HEK293 (cell line): ENCODE data around the gene APRT.

Experiments used
- CTCF ChIA-PET: fragments of 350-600 bp; formaldehyde crosslinking; extraction: SDS; loops from one replicate; lab custom pipeline; 2021; ENCODE audit warnings: antibody characterized with exemption; lab: Yijun Ruan, JAX
- POLR2A ChIA-PET: fragments of 300-600 bp; formaldehyde crosslinking; extraction: SDS; loops from one replicate; lab custom pipeline; 2020; ENCODE audit warnings: antibody characterized with exemption, inconsistent platforms; lab: Yijun Ruan, JAX
- H3K27ac ChIP-seq: fragments of 200-500 bp; sonication (Bioruptor generic); 2 replicates; pipeline ENCODE4 v1.5.1; 2014; ENCODE audit warnings: low read depth, low read length, control low read depth, inconsistent platforms; ENCODE audit errors: extremely low read depth
- H3K36me3 ChIP-seq, 2 experiments: fragments of 200-500 bp in 1 of 2; sonication (Bioruptor generic) in 1 of 2; 1 replicate in 1 of 2; 2 replicates in 1 of 2; pipeline ENCODE4 v1.5.1; 2014 to 2017; ENCODE audit warnings: inconsistent platforms in 2 of 2, low read length in 2 of 2; ENCODE audit not compliant: control insufficient read depth in 2 of 2, insufficient read depth in 1 of 2
- H3K4me1 ChIP-seq: fragments of 200-500 bp; sonication (Bioruptor generic); 2 replicates; pipeline ENCODE4 v1.5.1; 2014; ENCODE audit warnings: mild to moderate bottlenecking, low read length, inconsistent platforms; ENCODE audit not compliant: control insufficient read depth, insufficient read depth
- H3K4me3 ChIP-seq: 2 replicates; pipeline ENCODE4 v1.5.1; 2011; ENCODE audit warnings: low read depth, mild to moderate bottlenecking, control low read depth, low read length, moderate library complexity
- H3K9me3 ChIP-seq: fragments of 200-500 bp; sonication (Bioruptor generic); 2 replicates; pipeline ENCODE4 v1.5.1; 2014; ENCODE audit warnings: low read depth, low read length, inconsistent platforms; ENCODE audit not compliant: control insufficient read depth, insufficient read depth
- GLI2 ChIP-seq: fragments of 450-650 bp; formaldehyde crosslinking; IDR thresholded peaks from 2 replicates; pipeline ENCODE4; 2017; ENCODE audit warnings: missing biosample characterization, missing genetic modification characterization, low read depth, borderline replicate concordance
- GLIS1 ChIP-seq: fragments of 450-650 bp; formaldehyde crosslinking; IDR thresholded peaks from 2 replicates; pipeline ENCODE4 v1.5.1; 2016; ENCODE audit warnings: missing biosample characterization, missing genetic modification characterization
- IKZF3 ChIP-seq: fragments of 450-650 bp; IDR thresholded peaks from 2 replicates; pipeline ENCODE4 v1.5.0; 2018; ENCODE audit warnings: missing biosample characterization, mild to moderate bottlenecking, missing genetic modification characterization, moderate library complexity
- KLF1 ChIP-seq: fragments of 450-650 bp; formaldehyde crosslinking; IDR thresholded peaks from 2 replicates; pipeline ENCODE4 v1.5.1; 2016; ENCODE audit warnings: missing biosample characterization, missing genetic modification characterization
- KLF9 ChIP-seq: fragments of 450-650 bp; formaldehyde crosslinking; IDR thresholded peaks from 2 replicates; pipeline ENCODE4 v1.5.1; 2016; ENCODE audit warnings: missing biosample characterization, missing genetic modification characterization, low read depth
- SETDB1 ChIP-seq: IDR thresholded peaks from one replicate; pipeline ENCODE4 v1.6.1; 2017; ENCODE audit warnings: mild to moderate bottlenecking, low read length, moderate library complexity, mixed read lengths; ENCODE audit not compliant: insufficient read length
- SP2 ChIP-seq: fragments of 450-650 bp; formaldehyde crosslinking; IDR thresholded peaks from 2 replicates; pipeline ENCODE4 v1.5.1; 2016; ENCODE audit warnings: missing biosample characterization, missing genetic modification characterization
- SP7 ChIP-seq: fragments of 450-650 bp; formaldehyde crosslinking; IDR thresholded peaks from 2 replicates; pipeline ENCODE4 v1.5.1; 2016; ENCODE audit warnings: missing biosample characterization, missing genetic modification characterization
- YY2 ChIP-seq: fragments of 450-650 bp; formaldehyde crosslinking; IDR thresholded peaks from 2 replicates; pipeline ENCODE4 v1.5.1; 2016; ENCODE audit warnings: missing biosample characterization, missing genetic modification characterization
- ZBTB1 ChIP-seq: fragments of 450-650 bp; formaldehyde crosslinking; IDR thresholded peaks from 2 replicates; pipeline ENCODE4 v1.5.1; 2016; ENCODE audit warnings: missing biosample characterization, missing genetic modification characterization
- ZBTB17 ChIP-seq: fragments of 450-650 bp; formaldehyde crosslinking; IDR thresholded peaks from 2 replicates; pipeline ENCODE4 v1.5.1; 2016; ENCODE audit warnings: missing biosample characterization, missing genetic modification characterization
- ZBTB20 ChIP-seq: fragments of 450-650 bp; formaldehyde crosslinking; IDR thresholded peaks from 2 replicates; pipeline ENCODE4 v1.5.1; 2016; ENCODE audit warnings: missing biosample characterization, missing genetic modification characterization
- ZFHX2 ChIP-seq: fragments of 450-650 bp; formaldehyde crosslinking; conservative IDR thresholded peaks from 2 replicates; pipeline ENCODE4 v1.5.1; 2016; ENCODE audit warnings: missing biosample characterization, missing genetic modification characterization
- ZFP37 ChIP-seq: fragments of 450-650 bp; formaldehyde crosslinking; IDR thresholded peaks from 2 replicates; pipeline ENCODE4 v1.5.1; 2016; ENCODE audit warnings: missing biosample characterization, missing genetic modification characterization
- ZNF223 ChIP-seq: fragments of 450-650 bp; formaldehyde crosslinking; IDR thresholded peaks from 2 replicates; pipeline ENCODE4 v1.5.1; 2016; ENCODE audit warnings: missing biosample characterization, missing genetic modification characterization
- ZNF548 ChIP-seq: fragments of 450-650 bp; formaldehyde crosslinking; IDR thresholded peaks from 2 replicates; pipeline ENCODE4 v1.5.1; 2016; ENCODE audit warnings: missing biosample characterization, missing genetic modification characterization
- ZNF600 ChIP-seq: fragments of 450-650 bp; formaldehyde crosslinking; IDR thresholded peaks from 2 replicates; pipeline ENCODE4 v1.5.1; 2016; ENCODE audit warnings: missing biosample characterization, missing genetic modification characterization
- ZNF610 ChIP-seq: fragments of 450-650 bp; formaldehyde crosslinking; IDR thresholded peaks from 2 replicates; pipeline ENCODE4 v1.5.1; 2016; ENCODE audit warnings: missing biosample characterization, missing genetic modification characterization, borderline replicate concordance
- ZNF621 ChIP-seq: fragments of 450-650 bp; formaldehyde crosslinking; IDR thresholded peaks from 2 replicates; pipeline ENCODE4 v1.5.1; 2017; ENCODE audit warnings: missing biosample characterization, missing genetic modification characterization
- ZNF701 ChIP-seq: fragments of 450-650 bp; formaldehyde crosslinking; IDR thresholded peaks from 2 replicates; pipeline ENCODE4 v1.5.1; 2016; ENCODE audit warnings: missing biosample characterization, missing genetic modification characterization
- ZNF768 ChIP-seq: fragments of 450-650 bp; formaldehyde crosslinking; IDR thresholded peaks from 2 replicates; pipeline ENCODE4 v1.5.1; 2018; ENCODE audit warnings: missing biosample characterization, mild to moderate bottlenecking, missing genetic modification characterization
- TF ChIP-seq, protein P1 (sequence below): fragments of 450-650 bp; formaldehyde crosslinking; IDR thresholded peaks from 2 replicates; pipeline ENCODE4 v1.5.1; 2016; ENCODE audit warnings: missing biosample characterization, missing genetic modification characterization
- TF ChIP-seq, protein P2 (sequence below): IDR thresholded peaks from 2 replicates; pipeline ENCODE4 v1.6.1; 2011; ENCODE audit warnings: mild to moderate bottlenecking, low read depth, low read length, borderline replicate concordance
- TF ChIP-seq, protein P3 (sequence below): fragments of 450-650 bp; formaldehyde crosslinking; IDR thresholded peaks from 2 replicates; pipeline ENCODE4 v1.5.1; 2016; ENCODE audit warnings: missing biosample characterization, missing genetic modification characterization
- TF ChIP-seq, protein P4 (sequence below): fragments of 450-650 bp; formaldehyde crosslinking; IDR thresholded peaks from 2 replicates; pipeline ENCODE4 v1.5.0; 2017; ENCODE audit warnings: missing biosample characterization, missing genetic modification characterization, borderline replicate concordance
- TF ChIP-seq, protein P5 (sequence below): fragments of 450-650 bp; formaldehyde crosslinking; IDR thresholded peaks from 2 replicates; pipeline ENCODE4 v1.5.1; 2016; ENCODE audit warnings: missing biosample characterization, missing genetic modification characterization
- TF ChIP-seq, protein P6 (sequence below): fragments of 450-650 bp; formaldehyde crosslinking; IDR thresholded peaks from 2 replicates; pipeline ENCODE4 v1.5.1; 2016; ENCODE audit warnings: missing biosample characterization, missing genetic modification characterization

The APRT gene

DNA sequence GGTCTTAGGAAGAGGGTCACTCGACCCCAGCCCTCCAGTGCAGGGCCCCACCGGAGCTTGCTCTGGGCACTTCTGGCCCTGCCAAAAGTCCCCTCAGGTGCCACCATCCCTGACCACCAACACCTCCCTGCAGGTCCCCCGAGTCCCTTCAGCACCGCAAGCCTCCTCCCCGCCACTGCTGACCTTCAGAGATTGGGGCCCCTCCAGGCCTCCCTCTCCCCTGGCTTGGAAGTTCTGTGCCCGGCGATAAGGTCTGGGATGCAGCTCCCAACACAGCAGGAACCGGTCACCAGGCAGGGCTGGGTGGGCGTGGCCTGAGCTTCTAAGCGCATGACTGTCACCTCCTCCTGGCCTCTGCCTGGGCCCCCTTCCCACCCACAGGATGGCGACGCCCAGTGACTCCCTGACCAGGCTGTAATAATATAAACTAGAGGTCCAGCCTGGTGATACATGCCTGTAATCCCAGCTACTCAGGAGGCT, 37.9 kb downstream of the APRT start:
- Histone ChIP-seq H3K4me3 (no peak overlapping the region), H3K27ac (no peak overlapping the region), H3K4me1 (peaks cover 28% of the 10 kb centered on the region), H3K9me3 (no peaks in the 10 kb centered on the region), H3K36me3 (no peaks in the 10 kb centered on the region)
- POLR2A ChIA-PET, result interaction anchor here (0.8 to 1.4 kb wide), 4 partner anchors 10 to 36 kb away, joined by 3 to 10 read pairs (median 4); partner anchors contain the start of gene PIEZO1
- CTCF ChIA-PET, result interaction anchor here (0.6 to 9.2 kb wide), 5 partner anchors 10 to 1200 kb away, joined by 4 to 58 read pairs (median 4); no protein-coding TSS in a partner anchor
- peak; percentile 53 for TF ChIP-seq ZBTB17
- TF ChIP-seq, protein P1, sequence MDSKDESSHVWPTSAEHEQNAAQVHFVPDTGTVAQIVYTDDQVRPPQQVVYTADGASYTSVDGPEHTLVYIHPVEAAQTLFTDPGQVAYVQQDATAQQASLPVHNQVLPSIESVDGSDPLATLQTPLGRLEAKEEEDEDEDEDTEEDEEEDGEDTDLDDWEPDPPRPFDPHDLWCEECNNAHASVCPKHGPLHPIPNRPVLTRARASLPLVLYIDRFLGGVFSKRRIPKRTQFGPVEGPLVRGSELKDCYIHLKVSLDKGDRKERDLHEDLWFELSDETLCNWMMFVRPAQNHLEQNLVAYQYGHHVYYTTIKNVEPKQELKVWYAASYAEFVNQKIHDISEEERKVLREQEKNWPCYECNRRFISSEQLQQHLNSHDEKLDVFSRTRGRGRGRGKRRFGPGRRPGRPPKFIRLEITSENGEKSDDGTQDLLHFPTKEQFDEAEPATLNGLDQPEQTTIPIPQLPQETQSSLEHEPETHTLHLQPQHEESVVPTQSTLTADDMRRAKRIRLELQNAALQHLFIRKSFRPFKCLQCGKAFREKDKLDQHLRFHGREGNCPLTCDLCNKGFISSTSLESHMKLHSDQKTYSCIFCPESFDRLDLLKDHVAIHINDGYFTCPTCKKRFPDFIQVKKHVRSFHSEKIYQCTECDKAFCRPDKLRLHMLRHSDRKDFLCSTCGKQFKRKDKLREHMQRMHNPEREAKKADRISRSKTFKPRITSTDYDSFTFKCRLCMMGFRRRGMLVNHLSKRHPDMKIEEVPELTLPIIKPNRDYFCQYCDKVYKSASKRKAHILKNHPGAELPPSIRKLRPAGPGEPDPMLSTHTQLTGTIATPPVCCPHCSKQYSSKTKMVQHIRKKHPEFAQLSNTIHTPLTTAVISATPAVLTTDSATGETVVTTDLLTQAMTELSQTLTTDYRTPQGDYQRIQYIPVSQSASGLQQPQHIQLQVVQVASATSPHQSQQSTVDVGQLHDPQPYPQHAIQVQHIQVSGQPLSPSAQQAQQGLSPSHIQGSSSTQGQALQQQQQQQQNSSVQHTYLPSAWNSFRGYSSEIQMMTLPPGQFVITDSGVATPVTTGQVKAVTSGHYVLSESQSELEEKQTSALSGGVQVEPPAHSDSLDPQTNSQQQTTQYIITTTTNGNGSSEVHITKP (tag by site-specific recombination), result peak; percentile 80
- TF ChIP-seq, protein P2, sequence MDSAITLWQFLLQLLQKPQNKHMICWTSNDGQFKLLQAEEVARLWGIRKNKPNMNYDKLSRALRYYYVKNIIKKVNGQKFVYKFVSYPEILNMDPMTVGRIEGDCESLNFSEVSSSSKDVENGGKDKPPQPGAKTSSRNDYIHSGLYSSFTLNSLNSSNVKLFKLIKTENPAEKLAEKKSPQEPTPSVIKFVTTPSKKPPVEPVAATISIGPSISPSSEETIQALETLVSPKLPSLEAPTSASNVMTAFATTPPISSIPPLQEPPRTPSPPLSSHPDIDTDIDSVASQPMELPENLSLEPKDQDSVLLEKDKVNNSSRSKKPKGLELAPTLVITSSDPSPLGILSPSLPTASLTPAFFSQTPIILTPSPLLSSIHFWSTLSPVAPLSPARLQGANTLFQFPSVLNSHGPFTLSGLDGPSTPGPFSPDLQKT, result no peak
- TF ChIP-seq ZNF548, result no peak
- TF ChIP-seq ZNF600 (tag by site-specific recombination), result peak; percentile 62
- TF ChIP-seq, protein P3, sequence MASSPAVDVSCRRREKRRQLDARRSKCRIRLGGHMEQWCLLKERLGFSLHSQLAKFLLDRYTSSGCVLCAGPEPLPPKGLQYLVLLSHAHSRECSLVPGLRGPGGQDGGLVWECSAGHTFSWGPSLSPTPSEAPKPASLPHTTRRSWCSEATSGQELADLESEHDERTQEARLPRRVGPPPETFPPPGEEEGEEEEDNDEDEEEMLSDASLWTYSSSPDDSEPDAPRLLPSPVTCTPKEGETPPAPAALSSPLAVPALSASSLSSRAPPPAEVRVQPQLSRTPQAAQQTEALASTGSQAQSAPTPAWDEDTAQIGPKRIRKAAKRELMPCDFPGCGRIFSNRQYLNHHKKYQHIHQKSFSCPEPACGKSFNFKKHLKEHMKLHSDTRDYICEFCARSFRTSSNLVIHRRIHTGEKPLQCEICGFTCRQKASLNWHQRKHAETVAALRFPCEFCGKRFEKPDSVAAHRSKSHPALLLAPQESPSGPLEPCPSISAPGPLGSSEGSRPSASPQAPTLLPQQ (tag by site-specific recombination), result peak; percentile 23; the same call in 1 of the 2 replicates
- peak; percentile 46; the same call in 1 of the 2 replicates for TF ChIP-seq SP7 (tag by site-specific recombination)
- peak; percentile 25; the same call in 1 of the 2 replicates for TF ChIP-seq SP2 (tag by site-specific recombination)
- TF ChIP-seq GLI2 (tag by site-specific recombination), result no peak
- no peak for TF ChIP-seq ZNF701
- peak; percentile 61 for TF ChIP-seq ZBTB20 (tag by site-specific recombination)
- TF ChIP-seq KLF9 (tag by site-specific recombination), result peak; percentile 90
- TF ChIP-seq GLIS1 (tag by site-specific recombination), result peak; percentile 39
- peak; percentile 98 for TF ChIP-seq ZNF223 (tag by site-specific recombination)
- TF ChIP-seq KLF1 (tag by site-specific recombination), result peak; percentile 93
- TF ChIP-seq IKZF3 (tag by site-specific recombination), result peak; percentile 72
- no peak for TF ChIP-seq ZBTB1 (tag by site-specific recombination)
- TF ChIP-seq ZFHX2 (tag by site-specific recombination), result peak; percentile 71
- TF ChIP-seq SETDB1, result no peak
- TF ChIP-seq, protein P4, sequence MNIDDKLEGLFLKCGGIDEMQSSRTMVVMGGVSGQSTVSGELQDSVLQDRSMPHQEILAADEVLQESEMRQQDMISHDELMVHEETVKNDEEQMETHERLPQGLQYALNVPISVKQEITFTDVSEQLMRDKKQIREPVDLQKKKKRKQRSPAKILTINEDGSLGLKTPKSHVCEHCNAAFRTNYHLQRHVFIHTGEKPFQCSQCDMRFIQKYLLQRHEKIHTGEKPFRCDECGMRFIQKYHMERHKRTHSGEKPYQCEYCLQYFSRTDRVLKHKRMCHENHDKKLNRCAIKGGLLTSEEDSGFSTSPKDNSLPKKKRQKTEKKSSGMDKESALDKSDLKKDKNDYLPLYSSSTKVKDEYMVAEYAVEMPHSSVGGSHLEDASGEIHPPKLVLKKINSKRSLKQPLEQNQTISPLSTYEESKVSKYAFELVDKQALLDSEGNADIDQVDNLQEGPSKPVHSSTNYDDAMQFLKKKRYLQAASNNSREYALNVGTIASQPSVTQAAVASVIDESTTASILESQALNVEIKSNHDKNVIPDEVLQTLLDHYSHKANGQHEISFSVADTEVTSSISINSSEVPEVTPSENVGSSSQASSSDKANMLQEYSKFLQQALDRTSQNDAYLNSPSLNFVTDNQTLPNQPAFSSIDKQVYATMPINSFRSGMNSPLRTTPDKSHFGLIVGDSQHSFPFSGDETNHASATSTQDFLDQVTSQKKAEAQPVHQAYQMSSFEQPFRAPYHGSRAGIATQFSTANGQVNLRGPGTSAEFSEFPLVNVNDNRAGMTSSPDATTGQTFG (tag by site-specific recombination), result no peak
- no peak for TF ChIP-seq ZFP37
- no peak for TF ChIP-seq ZNF610 (tag by site-specific recombination)
- TF ChIP-seq ZNF768 (tag by site-specific recombination), result no peak
- TF ChIP-seq, protein P5, sequence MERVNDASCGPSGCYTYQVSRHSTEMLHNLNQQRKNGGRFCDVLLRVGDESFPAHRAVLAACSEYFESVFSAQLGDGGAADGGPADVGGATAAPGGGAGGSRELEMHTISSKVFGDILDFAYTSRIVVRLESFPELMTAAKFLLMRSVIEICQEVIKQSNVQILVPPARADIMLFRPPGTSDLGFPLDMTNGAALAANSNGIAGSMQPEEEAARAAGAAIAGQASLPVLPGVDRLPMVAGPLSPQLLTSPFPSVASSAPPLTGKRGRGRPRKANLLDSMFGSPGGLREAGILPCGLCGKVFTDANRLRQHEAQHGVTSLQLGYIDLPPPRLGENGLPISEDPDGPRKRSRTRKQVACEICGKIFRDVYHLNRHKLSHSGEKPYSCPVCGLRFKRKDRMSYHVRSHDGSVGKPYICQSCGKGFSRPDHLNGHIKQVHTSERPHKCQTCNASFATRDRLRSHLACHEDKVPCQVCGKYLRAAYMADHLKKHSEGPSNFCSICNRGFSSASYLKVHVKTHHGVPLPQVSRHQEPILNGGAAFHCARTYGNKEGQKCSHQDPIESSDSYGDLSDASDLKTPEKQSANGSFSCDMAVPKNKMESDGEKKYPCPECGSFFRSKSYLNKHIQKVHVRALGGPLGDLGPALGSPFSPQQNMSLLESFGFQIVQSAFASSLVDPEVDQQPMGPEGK (tag by site-specific recombination), result peak; percentile 79
- no peak for TF ChIP-seq ZNF621 (tag by site-specific recombination)
- TF ChIP-seq, protein P6, sequence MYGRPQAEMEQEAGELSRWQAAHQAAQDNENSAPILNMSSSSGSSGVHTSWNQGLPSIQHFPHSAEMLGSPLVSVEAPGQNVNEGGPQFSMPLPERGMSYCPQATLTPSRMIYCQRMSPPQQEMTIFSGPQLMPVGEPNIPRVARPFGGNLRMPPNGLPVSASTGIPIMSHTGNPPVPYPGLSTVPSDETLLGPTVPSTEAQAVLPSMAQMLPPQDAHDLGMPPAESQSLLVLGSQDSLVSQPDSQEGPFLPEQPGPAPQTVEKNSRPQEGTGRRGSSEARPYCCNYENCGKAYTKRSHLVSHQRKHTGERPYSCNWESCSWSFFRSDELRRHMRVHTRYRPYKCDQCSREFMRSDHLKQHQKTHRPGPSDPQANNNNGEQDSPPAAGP, result no peak
- TF ChIP-seq YY2, result no peak
